AG08395 (cell line): Measurements from ENCODE around the gene ZNF385A.

Experiments used
- DNase-seq: peaks from one replicate; pipeline ENCODE4 v3.0.0; 2012; ENCODE audit warnings: mixed read lengths, low spot score

The ZNF385A gene

DNA sequence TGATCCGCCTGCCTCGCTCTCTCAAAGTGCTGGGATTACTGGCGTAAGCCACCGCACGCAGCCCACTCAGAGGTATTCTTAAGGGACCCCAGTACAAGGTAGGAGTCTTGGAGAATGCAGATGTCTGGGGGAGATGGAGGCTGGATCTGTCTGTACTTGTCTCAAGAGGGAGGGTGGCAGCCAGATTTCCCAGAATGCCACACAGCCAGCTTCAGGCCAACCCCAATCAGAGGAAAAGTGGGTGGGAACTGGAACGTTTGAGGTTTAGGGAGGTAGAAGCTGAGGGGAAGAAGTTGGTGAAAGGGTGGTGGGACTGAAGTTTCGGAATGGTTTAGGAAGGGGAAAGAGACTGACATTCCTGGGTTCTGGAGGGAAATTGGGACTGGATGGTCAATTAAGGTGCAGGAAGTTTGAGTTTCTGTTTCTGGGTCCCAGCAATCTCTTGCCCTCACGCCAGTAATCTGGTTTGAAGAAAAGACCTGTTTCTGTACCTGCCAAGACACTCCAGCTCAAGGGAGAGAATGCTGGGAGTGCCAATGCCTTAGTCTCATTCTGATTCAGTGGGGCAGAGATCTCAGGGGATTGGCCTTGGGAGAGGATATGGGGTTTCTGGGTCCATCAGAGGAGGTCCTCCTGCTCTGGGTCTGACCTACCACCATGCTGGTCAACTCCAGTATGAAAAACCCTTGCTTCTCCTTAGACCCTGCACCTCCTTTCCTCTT, 8.1 kb upstream of the ZNF385A start:
- no peak for DNase-seq

DNA sequence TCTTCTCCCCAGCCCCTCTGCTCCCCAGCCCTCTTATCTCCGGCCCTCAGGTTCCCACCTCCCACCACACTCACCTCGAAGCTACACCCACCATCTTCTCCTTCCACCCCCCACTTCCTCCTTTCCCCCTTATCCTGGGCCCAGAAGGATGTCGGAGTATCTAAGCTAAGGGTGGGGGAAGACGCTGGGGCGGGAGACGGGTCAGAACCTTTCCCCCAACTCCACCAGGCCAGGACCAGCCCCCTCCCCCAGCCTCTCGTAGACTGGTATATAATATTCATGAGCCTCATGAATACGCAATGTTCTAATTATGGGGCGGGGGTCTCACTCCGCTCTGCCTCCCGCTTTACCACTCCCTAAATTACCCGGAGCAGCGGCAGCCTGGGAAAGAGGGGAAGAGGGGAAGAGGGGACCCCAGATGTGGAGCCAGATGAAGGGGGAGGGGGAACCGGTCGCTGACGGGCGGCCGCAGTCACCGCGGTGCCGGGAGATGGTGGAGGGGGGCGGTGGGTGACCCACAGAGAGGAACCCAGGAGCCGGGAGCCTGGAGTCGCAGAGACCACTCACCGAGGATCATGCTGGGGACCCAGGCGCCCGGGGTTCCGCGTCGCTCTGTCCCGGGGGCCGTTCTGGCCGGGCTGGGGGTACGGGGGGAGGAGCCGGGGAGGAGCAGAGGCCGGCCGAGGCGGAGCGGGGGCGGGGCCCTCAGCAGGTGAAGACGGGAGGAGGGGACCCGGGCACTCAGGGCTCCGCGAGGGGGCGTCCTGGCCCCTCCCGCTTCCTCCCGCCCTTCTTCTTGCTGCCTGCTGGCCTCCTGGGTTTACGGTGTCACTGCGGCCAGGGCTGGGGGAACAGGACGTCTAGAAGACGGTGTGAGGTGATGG, 6.4 kb upstream of the ZNF385A start:
- no peak for DNase-seq

DNA sequence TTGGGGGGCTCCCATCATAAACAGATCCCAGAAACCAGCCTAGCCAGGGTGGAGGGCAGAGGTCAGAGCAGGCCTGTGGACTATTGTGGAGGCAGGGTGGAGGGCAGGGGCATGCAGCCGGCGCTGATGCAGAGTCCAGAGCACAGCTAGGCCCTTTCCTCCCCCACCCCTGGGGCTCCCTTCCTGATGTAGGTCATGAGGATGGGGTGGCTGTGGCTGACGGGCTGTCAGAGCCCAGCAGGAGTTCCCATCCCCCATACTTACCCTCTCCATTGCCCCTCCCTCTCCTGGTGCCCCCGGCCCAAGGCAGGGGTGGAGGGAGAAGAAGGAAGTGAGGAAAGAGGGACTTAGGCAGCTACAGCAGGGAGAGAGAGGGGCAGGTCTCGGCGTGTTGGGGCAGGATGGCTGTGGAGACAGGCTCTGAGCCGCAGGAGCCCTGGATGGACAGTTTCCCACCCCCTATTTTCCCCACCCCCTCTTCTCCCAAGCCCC, 5.7 kb upstream of the ZNF385A start:
- no peak for DNase-seq

DNA sequence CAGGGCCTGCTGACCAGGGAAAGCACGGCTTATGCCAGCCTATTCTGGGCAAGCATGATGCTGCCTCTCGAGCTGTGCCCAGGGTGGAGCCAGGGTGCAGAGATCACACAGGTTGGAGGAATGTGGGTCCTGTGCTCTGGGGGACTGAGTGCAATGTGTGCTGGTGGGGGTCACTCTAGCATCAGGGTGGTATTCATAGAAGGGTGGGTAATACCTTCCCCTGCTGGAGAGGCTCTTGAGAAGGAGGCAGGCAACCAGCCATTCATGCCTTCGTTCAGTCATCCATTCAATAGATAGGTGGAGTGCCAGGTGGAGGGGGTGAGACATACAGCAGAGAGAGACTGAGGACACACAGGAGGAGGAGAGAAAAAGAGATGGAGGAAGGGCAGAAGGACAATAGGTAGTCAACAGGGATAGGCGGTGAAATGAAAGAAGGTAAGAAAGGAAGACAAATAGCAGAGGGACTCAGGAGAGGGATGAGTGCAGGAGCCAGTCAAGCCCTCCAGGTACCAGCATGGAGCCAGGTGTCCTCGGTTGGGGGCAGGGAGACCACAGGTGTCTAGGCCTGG, 5.2 kb upstream of the ZNF385A start:
- DNase-seq = no peak

DNA sequence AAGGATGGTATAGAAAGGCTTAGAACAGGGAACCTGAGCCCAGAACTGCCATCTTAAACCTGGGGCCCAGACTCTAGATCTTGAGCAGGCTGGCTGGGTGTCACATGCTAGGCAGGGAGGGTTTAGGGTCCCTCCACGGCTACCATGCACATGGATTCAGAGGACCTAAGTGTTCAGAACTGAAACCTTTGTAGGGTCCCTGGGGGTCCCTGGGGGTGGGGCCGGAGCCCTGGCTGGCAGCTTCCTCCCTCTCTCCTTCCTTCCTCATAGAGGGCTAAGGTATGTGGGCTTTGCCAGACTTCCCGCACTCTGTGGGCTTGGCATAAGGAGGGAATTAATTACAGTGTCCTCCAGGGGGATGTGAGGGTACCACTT, 4.6 kb upstream of the ZNF385A start:
- no peak for DNase-seq

DNA sequence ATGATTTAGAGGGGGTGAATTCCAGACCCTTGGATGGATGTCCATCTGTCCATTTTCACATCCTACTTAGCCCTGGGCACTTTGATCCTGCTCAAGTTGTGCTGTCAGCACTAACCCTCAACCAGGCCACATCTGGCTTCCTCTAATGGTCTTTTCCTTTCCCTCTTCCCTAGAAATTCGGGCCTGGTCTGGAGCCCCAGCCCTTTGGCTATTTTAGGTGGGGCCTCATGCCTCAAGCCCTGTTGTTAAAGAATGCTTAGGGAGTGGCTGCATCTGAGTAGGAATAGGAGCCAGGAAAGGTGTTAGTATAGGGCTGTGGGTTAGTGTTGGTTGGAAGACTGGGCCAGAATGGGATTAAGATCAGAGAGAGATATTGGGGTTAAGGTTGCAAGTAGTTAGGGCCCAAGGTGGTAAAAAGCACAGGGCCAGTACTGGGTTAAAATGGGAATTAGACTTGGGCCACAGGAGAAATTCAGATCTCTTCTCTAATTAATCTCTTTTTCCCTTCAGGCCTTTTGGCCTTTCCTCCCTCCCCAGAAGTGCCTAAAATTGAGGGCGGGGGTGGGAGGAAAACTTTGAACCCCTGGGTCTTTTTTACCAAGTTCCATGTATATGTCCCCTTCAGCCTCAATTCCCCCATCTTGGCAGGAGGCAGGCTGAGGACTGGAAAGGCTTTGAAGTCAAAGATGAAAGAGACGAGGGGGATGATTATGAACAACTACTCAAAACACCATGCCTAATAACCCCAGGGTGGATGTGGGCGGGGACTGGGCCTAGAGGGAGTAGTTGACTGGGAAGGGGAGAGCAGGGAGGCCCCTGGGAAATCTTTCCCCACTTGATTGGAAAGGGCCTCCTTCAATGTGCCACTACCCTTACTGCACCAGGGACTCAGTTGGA, 4.0 kb upstream of the ZNF385A start:
- no peak for DNase-seq

DNA sequence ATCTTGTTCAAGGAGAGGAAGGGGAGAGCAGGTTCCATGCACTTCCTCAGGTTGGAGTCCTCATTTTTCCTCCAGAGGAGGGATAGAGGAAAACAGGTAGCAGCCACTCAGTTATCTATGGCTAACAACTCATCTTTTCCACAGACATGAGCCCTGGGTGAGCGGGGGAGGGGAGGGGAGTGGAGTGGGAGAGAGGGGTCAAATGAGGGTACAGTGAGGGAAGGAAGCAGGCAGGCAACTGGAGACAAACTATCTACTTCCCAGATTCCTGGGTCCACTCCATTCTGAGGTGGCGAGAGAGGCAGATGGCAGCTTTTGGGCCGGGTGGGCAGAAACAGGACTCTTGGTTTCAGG, 2.6 kb upstream of the ZNF385A start:
- DNase-seq = no peak

DNA sequence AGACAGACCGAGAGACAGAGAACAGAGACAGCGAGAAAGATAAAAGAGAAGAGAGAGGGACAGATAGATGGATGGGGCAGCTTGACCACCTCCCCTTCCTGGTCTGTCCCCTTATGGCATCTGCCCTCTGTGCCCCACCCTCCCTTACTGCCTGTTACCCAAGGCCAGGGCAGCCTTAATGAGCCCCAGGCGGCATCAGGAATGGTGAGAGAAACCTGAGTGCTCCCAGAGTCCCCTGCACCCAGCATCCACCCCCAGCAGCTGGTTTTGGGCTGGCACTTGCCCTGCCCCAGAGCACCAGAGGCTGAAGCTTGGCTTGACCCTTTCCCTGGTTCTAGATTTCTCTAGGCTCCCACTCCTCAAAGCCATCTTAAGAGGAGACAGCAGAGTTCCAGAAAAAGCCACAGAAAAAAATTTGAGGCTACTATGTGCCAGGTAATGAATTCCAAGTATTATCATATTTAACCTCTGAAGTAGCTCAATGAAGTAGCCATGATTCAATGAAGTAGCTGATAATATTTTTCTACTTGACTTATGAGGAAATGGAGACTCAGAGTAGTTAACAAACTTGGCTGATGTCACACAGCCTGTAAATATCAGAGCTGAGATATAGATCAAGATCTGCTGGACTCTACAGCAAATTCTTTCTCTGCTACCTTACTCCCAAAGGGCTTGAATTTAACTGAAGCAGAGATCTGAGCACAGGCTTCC, 2.0 kb upstream of the ZNF385A start:
- no peak for DNase-seq

DNA sequence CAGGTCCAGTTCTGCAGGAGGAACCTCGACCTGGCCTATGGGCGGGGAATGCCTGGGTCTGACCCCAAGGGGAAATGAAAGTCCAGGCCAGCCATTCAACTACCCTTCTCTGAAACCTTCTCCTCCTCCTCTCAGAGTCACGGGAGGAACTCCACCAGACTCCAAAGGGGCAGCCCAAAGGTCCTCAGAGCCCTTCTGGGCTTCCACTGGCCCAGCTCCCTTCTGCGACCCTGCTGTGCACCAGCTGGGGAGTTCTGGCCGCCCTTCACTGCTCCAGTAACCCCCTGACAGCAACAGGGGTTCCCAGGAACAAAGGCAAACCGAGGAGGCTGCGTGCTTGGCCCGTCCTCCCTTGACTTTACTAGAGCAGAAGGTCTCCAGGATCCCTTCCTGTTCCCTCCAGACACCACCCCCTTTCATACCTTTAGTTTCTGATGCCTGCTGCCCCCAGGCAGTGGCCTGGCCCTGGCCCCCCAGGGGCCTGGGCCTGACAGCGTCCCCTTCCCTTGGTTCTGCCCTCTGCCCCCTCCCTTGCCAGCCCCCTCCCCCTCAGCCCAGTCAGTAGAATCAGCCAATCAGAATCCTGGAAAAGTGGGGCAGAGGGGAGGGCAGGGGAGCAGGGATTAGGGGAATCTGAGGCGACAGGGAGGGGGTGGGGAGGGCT, 850 bp upstream of the ZNF385A start:
- no peak for DNase-seq

DNA sequence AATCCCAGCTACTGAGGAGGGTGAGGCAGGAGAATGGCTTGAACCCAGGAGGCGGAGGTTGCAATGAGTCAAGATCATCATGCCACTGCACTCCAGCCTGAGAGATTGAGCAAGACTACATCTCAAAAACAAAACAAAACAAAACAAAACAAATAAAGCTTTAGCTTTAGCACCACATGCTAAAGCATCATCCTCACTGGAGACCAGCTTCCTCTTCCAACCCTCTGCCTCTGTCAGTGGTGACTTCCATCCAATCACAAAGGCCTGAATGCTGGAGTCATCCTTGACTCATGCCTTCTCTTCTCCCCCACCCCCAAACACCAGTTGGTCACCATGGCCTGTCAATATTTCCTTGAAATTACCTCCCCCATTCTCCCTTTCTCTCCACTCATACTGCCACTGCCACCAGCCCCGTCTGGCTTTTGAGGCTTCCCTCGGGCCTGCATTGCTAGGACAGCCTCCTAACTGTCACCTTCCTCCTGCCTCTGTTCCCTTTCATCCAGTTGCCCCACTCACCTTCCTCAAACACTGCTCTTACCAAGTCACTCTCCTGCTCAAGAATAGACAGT, 1.4 kb downstream of the ZNF385A start:
- DNase-seq = peak; percentile 95

DNA sequence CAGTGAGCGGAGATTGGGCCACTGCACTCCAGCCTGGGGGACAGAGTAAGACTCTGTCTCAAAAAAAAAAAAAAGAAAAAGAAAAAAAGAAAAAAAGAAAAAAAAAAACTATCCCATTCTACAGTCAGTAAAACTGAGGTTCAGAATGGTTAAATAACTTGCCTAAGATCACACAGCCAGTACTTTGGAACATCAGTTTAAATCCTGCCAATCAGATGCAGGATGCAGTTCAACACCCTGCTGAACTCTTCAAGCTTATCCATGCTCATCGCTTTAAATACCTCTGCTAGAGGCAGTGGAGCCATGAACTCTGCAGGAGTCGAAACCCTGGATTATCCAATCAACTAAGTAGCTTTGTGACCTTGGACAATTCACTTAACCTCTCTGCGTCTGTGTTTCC, 3.4 kb downstream of the ZNF385A start:
- no peak for DNase-seq

DNA sequence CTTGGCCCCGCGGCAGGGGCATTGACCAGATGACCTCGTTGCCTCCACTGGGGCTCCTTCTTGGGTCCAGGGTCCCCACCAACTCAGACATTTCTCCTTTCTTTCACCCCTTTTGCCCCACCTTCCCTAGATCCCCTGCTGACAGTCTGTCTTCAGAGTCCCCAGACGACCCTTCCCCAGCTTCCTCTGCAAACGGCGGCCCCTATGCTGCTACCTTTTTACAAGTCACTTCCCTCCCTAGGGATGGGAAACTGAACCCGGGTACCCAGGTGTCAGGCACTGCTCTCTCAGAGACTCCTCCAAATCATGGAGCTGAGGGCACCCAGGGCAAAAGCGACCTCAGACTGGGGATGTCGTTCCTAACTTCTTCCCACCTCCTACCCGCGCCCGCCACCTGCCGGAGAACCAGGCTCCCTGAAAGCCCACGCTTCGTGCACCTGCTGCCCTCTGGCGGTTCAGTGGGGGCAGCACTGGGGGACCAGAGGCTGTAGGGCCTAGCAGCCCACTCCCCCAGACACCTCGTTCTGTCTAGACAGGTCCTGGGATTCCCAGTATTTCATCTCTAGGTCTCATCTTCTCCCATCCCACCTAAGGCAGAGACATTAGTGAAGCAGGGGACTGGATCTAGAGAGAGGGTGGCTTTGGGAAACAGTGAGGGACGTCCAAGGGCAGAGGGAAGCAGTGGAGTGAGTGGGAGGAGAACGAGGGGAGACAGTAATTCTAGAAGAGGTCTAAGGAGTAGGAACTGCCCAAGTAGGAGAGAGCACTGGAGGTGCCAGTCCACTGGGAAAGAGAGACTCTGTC, 4.9 kb downstream of the ZNF385A start:
- peak; percentile 93 for DNase-seq

DNA sequence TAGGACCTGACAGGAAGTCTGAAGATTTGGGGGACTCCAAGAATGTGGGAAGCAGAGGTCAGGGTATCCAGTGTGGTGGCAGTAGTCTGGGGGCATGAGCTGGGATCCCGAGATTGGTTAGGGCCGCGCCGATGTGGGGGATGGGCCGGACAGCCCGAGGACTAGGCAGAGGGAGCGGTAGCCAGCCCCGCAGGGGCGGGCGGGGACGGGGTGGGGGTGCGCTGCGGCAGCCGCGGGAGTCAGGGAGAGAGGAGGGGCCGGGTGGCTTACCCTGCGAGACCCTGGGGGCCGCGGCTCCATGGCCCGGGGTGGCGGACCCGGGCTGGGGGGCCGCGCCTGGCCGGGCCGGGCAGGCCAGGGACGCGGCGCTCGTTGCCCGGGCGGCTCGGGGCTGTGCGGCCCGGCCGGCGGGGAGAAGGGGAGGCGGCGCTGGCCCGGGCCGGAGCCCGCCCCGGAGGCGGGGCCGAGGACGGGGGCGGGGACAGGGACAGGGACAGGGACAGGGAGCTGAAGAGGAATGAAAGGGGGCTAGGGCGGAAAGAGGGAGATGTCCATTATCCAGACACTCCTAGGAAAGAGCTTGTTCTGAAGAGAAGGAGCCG, 5.6 kb downstream of the ZNF385A start:
- peak; percentile 85 for DNase-seq

DNA sequence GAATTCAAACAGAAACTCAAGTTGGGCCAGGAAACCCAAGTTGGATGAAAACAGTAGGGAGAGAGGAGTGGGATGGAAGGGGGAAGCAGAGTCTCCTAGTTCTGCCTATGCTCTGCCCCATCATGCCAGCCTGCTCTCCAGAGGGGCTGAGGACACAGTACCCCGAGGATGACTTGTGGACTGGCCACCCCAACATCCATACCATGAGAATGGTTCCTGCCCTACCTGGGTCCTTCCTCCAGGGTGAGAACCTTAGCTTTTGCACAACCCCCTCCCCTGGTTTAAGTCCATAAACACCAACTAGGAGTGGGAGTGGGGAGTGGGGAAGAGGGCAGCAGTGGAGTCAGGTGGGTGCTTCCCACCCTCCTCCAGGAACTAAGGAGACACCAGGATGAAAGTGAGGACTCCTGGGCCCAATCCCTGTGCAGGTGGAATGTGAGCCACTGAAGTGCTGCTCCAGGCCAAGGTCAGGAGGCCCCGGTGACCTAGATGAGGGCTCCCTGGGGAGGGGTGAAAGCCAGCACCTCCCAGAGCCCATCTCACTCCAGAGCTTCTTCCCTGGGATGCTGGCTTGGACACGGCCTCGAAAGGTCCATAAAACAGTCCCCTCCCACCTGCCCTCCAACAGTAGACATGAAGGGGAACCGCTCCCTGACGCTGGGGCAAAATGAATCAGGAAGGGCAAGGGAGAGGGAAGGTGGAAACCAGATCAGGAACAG, 6.6 kb downstream of the ZNF385A start:
- DNase-seq = no peak

DNA sequence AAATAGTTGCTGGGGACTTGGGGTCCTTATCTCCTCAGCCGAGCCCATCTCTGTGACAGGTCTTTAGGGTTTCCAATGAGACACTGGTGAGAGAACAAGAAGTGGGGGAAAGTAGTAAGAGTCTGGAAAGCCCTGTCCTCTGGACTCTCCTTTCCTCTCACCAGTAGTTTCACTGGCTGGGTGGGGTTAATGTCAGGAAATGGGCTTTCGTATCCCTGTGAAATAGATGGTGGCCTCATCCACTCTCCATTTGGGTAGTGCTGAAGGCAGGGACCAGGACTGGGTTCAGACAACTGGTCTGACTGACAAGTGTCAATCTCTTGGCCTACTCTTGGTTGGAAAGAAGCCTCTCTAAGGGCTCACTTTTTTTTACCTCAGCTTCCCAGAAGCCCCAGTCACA, 7.5 kb downstream of the ZNF385A start:
- no peak for DNase-seq

DNA sequence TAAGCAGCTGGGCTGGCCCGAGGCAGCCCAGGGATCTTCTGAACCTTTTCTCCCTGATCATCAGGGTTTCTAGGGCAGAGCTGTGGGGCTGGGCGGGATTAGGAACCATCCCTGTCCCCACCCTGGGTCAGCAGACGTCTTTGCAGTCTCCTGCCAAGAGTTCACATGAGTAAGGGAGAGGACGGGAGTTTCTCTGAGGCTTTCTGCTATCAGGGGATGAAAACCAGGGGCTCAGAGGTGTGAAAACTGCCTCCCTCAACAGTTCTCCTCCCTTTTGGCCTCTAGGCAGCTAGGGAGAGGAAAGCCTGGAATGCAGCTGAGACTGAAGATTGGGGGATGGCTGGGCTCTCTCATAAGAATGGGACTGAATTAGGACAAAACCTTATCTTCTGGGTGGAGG, 7.9 kb downstream of the ZNF385A start:
- DNase-seq = no peak

DNA sequence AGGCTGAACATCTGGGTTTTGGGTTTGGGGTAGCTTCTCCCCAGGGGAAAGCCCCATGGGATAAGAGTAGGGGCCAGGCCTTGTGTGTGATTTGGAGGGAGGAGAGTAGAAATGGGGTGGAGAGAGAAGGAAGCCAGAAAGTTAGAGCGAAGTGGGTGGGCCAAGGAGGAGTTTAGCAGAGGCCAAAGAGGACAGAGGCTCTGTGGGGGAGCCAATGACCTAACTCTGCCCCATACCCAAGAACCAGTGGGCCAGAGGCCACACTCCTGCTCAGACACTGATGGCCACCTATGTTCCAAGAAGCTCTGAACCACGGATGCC, 9.3 kb downstream of the ZNF385A start:
- DNase-seq = no peak

DNA sequence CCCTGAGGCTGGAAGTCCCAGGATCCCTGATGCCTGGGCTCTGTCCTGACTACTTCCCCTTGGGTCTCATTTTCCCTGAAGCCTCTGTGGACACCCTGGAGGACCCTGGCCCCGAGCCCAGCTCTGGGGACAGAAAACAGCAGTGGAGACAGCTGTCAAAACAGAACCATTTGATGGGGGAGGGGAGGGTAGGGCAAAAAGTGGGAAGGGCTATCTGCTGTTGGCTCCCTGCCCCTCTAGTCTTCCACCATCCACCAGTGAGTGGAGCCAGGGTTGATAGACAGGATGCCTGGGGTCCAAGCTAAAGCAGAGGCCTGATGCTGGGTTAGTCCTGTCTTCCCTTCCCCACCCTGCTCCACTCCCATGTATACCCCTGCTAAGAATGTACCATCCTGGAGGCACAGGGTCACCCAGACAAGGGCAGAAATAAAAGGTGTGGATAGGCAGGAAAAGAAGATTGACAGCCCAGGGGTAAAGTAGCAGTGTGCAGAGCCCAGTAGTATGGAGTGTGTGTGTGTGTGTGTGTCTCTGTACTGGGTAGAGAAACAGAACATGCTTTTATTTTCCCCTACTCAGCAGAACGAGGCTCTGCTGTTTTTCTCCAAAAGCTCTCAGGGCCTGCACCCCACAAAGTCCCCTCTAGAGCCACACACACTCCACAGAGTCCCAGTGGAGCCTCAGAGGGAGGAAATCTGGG, 9.8 kb downstream of the ZNF385A start:
- no peak for DNase-seq
